ENCODE data around the gene OR56A3. TPM values are rescaled to one million over a fixed set of nuclear protein-coding genes. Genes with fewer than 3 reads are reported as not detected.

OR56A3 gene
- total RNA-seq, 1 donor from 2014 or later = not detected

GRCh38 chr11:5973530-5973929, 31.5 kb downstream of the OR56A3 start:
- no peak for DNase-seq (ENCODE audit: low spot score)

- DNase-seq (ENCODE audit: low spot score) = no peak
Observed at GRCh38 chr11:5983443-5983842, 41.4 kb downstream of the OR56A3 start.

- DNase-seq (ENCODE audit: low spot score) = no peak
Observed at GRCh38 chr11:5986885-5987284, 44.8 kb downstream of the OR56A3 start, which contains the start of gene OR52L1. Gene OR52L1 (minus strand): TSS chr11:5986985. CDS start chr11:5986930, 55 bp downstream.

DNA sequence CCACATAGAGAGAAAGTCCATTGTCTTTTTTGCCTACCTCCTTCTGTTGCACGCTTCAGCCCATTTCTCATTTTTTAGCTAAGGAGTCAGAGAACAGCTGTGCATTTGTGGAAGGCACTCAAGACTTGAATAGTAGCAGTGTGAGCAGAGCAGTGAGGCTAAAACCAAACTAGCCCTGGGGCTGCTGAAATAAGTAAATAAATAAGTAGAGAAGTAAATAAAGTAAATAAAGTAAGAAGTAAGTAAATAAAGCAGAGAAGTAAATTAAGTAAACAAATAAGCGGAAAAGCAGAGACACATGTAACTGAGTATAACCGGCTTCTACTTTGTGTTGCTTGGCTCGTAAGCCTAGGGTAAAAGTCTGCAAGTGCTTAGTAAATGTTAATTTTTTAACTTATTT, 47.2 kb downstream of the OR56A3 start:
- no peak for DNase-seq (ENCODE audit: low spot score)

DNA sequence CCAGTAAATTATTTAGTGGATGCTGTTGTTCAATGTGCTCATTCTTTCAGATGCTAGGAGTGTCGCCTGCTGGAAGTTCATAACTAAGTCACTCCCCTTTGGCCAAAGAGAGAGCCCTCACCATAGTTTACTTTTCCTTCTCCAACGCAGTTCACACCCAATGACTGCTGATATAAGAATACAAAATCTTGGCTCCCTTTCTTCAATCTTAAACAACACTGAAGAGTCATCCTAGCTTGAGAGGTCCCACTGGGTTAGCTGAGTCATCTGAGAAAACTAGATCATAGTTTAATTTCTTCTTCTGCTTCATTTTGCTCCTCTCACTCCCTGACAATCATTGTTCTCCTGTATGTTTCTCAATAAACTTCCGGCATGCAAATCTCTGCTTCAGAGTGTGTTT, 50.1 kb downstream of the OR56A3 start:
- DNase-seq (ENCODE audit: low spot score) = no peak

GRCh38 chr11:5992604-5993251, 50.7 kb downstream of the OR56A3 start:
- no peak for DNase-seq (ENCODE audit: low spot score)

DNA sequence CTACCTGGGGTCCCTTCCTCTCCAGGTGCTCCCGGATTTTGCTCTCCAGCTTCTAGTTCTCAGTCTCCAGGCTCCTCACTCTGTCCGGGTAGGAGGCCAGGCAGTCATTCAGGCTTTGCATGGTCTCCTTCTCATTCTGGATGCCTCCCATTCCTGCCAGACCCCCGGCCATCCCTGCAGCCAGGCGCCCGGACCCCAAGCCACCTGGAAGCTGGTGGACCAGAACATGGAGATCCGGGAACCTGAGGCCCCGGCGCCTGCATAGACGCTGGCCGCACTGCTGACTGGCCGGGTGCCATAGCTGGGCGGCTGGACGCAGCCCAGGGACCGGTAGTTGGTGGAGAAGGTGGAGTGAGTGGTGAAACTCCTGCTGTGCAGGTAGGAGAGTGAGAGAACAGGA, 52.7 kb downstream of the OR56A3 start:
- DNase-seq (ENCODE audit: low spot score) = no peak

Other genes with a start within 250 kb of the OR56A3 start
- gene OR56B1, start 205.8 kb upstream of the OR56A3 start, total RNA-seq = not detected
- gene OR52N4, start 188.0 kb upstream of the OR56A3 start, total RNA-seq = not detected
- not detected for gene OR52N5, start 158.9 kb upstream of the OR56A3 start, total RNA-seq
- gene OR52N1, start 151.0 kb upstream of the OR56A3 start, total RNA-seq = not detected
- gene OR52N2, start 133.3 kb upstream of the OR56A3 start, total RNA-seq = not detected
- gene OR52E6, start 100.4 kb upstream of the OR56A3 start, total RNA-seq = not detected
- not detected for gene OR52E8, start 84.6 kb upstream of the OR56A3 start, total RNA-seq
- gene OR52E4, start 61.6 kb upstream of the OR56A3 start, total RNA-seq = not detected
- gene OR52E5, start 49.0 kb upstream of the OR56A3 start, total RNA-seq = not detected
- gene OR56A5, start 26.2 kb downstream of the OR56A3 start, total RNA-seq = not detected
- not detected for gene OR52L1, start 44.7 kb downstream of the OR56A3 start, total RNA-seq
- 0.06 TPM for gene OR56A4, start 64.7 kb downstream of the OR56A3 start, total RNA-seq
- gene OR56A1, start 88.5 kb downstream of the OR56A3 start, total RNA-seq = 0.03 TPM
- gene OR56B4, start 165.4 kb downstream of the OR56A3 start, total RNA-seq = not detected
- not detected for gene OR52B2, start 228.1 kb downstream of the OR56A3 start, total RNA-seq